HG03354 (cell line): ENCODE data around the gene SHISA5.
A peak's percentile ranks its signal among the peaks of the same experiment; 100 is the strongest.
"Not testable (repeated sequence)": the region's sequence is repeated elsewhere in the genome, so short reads cannot be mapped to it uniquely, and the experiment has no call there.

Experiments used
- ATAC-seq: cut with Tn5 transposase; IDR thresholded peaks from one replicate; pipeline ENCODE4 v1.9.1; 2021; ENCODE audit warnings: mild to moderate bottlenecking; ENCODE audit not compliant: unreplicated experiment, poor library complexity, severe bottlenecking

The SHISA5 gene

DNA sequence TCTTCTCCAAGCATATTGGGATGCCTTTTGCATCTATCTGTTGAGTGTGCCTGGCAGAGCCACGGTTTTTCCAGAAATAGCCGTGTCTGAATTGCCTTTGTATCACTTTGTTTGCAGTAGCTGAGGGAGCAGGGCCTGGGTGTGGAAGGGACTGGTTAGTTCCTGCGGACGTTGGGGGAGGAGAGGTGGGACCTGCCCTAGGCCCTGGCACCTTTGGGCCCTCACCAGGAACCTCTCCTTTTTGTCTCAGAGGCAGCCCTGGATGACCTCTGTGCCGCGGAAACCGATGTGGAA, 38.8 kb downstream of the SHISA5 start:
- no peak for ATAC-seq

DNA sequence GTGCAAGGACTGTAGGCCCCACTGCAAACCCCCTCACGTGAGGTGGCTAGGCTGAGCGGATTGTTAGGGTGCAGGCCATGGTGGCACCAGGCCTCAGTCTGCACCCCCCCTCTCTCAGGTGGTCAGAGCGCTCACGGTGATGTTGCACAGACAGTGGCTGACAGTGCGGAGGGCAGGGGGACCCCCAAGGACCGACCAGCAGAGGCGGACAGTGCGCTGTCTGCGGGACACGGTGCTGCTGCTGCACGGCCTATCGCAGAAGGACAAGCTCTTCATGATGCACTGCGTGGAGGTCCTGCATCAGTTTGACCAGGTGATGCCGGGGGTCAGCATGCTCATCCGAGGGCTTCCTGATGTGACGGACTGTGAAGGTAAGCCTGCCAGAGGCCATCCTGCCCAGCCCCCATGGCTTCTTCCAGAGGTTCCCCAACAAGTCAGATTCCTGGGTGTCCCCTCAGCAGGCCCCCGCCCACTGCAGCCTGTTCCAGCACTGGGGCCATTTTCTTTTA, 39.2 kb downstream of the SHISA5 start:
- ATAC-seq, result no peak

DNA sequence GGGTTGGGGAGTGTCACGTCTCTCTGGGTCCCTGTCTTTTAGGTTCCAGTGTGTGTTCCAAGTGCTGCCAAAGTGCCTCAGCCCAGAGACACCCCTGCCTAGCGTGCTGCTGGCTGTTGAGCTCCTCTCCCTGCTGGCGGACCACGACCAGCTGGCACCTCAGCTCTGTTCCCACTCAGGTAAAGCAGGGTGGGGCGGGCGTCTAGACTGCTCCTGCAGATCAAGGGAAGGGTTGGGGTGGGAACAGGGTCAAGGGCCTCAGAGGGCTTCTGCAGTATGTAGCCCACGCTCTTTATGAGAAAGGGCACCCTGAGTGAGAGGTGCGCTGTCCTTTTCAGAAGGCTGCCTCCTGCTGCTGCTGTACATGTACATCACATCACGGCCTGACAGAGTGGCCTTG, 40.3 kb downstream of the SHISA5 start:
- no peak for ATAC-seq

DNA sequence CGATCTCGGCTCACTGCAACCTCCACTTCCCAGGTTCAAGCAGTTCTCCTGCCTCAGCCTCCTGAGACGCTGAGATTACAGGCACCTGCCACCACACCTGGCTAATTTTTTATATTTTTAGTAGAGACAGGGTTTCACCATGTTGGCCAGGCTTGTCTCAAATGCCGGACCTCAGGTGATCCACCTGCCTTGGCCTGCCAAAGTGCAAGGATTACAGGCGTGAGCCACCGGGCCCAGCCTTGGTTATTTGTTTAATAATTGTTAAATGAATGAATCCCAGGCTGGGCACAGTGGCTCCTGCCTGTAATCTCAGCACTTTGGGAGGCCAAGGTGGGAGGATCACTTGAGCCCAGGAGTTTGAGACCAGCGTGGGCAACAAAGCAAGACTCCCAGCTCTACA, 42.2 kb downstream of the SHISA5 start:
- not testable (repeated sequence) for ATAC-seq

DNA sequence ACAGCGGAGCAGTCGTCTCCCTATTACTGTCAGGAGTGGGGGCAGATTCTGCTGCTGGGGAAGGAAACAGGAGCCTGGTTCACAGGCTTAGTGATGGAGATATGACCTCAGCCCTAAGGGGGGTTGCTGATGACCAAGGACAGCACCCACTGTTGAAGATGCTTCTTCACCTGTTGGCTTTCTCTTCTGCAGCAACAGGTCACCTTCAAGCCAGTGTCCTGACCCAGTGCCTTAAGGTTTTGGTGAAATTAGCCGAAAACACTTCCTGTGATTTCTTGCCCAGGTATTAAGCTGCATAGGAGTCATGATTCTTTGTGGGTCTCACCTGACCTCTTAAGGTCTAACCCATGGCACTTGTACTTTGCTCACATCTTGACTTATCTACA, 43.5 kb downstream of the SHISA5 start:
- ATAC-seq, result no peak

DNA sequence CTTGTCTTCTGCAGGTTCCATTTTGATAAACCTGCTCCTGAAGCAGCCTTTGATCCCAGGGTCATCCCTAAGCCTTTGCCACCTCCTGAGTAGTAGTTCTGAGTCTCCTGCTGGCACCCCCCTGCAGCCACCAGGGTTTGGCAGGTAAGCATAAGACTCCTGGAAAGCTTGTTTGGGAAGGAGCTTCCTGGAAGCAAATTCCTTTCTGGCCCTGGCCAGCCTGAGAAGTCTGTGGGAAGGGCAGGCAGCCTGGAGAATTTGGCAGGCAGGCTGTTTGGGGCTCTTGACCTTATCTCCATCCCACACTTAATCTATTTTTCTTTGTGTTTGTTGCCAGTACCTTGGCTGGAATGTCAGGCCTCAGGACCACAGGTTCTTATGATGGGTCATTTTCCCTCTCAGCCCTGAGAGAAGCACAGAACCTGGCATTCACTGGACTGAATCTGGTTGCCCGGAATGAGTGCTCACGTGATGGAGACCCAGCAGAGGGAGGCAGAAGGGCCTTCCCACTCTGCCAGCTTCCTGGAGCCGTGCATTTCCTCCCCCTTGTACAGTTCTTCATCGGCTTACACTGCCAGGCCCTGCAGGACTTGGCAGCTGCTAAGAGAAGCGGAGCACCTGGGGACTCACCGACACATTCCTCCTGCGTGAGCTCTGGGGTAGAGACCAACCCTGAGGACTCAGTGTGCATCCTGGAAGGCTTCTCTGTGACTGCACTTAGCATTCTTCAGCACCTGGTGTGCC, 44.0 kb downstream of the SHISA5 start:
- no peak for ATAC-seq

DNA sequence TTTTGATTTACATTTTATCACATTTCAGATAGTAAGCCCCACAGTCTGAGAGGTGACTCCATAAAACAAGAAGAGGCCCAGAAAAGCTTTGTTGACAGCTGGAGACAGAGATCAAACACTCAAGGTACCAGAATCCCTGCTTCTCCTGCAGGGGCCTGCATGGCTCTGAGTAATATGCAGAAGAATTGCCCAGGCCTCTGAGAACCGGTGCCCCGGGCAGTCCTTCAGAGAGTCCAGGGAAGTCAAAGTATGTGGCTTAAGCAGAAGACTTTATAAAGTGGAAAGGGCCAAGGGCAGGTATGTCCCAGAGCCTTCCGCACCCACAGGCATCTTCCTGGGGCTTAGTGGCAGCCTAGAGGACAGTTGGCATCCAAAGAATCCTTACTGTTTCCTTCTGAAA, 44.6 kb downstream of the SHISA5 start:
- ATAC-seq, result no peak

DNA sequence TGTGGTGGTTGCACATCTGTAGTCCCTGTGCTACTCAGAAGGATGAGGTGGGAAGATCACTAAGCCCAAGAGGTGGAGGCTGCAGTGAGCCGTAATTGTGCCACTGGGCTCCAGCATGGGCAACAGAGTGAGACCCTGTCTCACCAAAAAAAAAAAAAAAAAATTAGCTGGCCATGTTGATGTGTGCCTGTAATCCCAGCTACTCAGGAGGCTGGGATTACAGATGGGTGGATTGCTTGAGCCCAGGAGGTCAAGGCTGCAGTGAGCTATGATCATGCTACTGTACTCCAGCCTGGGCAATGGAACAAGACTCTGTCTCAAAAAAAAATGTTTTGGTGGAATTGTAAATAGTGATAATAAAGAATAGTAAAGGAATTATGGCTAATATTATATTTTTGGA, 47.5 kb downstream of the SHISA5 start:
- no peak for ATAC-seq

DNA sequence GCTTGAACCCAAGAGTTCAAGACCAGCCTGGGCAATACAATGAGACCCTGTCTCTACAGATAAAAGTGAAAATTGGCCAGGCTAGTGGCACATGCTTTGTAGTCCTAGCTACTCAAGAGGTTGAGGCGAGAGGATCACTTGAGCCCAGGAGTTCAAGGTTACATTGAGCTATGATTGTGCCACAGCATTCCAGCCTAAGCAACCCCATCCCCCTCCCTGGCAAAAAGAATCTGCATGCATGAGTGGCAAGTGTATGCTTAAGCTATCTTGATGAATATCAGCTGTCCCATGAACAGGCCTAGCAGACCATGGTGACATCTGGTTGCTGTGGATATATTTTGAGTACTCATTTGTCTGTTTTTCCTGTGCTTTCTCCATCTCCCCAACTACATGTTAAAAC, 52.7 kb downstream of the SHISA5 start:
- no peak for ATAC-seq

DNA sequence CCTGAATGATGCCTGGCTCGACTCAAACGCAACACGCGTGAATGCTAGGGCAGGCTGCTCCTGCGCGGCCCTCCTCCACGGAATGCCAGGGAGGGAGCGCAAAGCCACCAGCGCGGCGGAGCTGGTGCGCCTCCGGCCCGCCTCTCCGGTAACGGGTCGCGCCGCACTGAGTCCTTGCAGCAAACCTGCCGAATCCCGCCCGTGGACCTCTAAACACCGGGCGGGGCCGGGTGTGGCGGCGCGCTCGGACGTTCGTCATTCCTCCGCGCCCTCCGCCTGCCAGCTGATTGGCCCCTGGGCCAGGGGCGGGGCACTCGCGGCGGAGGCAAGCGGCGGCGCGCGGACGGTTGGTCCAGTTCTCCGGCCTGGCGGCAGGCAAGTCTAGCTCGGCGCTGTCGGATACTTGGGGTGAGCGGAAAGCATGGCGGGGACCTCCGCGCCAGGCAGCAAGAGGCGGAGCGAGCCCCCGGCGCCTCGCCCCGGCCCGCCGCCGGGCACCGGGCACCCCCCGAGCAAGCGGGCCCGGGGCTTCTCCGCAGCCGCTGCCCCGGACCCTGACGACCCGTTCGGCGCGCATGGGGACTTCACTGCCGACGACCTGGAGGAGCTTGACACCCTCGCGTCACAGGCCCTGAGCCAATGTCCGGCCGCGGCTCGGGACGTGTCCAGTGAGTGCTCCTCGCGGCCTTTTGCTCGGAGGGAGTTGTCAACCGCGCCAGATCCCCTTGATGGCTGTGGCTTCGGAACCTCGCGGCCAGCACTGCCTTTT, 57.4 kb downstream of the SHISA5 start, which contains the start of gene ATRIP:
TSS of gene ATRIP (plus strand) at position 313 of the 769 bp plus-strand sequence. CDS start at position 422, 109 bp downstream.
- peak; percentile 86 for ATAC-seq

DNA sequence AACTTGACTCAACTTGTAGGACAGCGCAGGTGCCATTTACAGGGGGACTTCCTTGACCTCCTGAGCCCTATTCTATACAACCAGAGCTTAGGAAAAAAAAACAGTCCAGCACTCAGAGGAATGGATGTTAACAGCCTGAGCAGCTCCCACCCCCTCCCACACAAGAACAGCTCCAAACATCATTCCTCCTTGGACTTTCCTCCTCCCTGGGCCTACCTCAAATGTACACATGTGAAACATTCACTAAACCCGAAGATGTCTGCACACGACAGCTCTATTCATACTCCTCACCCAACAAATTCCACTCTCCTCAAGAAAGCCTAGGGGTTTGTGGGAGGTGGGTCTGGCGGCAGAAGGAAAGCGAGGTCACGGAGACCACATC, 57.9 kb downstream of the SHISA5 start:
- no peak for ATAC-seq

DNA sequence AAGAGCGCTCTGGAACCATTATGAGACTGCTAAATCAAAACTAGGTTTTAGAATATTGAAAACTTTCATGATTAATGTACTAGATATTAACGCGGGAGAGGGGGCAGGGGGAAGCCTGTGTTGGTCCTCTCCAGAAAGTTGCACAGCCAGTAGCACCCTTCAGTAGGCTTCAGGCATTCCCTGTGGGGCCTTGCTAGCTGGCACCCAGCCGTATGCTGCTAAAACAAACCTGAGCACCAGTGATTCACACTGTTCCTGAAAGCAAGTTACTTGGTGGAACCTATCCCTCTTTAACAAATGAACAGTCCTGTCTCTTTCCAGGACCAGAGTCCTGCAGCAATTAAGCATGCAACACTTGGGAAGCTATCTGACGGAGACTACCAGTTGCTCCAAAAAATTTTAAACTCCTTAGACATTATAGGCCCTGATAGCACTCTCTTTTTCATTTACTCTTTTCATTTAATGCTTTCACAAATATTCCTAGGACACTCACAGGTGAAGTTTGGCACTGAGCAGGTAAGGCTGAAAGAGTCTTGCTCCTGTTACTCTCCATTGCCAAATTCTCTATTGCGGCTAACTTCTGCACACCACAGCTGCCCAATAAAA, 58.6 kb downstream of the SHISA5 start:
- ATAC-seq, result no peak

DNA sequence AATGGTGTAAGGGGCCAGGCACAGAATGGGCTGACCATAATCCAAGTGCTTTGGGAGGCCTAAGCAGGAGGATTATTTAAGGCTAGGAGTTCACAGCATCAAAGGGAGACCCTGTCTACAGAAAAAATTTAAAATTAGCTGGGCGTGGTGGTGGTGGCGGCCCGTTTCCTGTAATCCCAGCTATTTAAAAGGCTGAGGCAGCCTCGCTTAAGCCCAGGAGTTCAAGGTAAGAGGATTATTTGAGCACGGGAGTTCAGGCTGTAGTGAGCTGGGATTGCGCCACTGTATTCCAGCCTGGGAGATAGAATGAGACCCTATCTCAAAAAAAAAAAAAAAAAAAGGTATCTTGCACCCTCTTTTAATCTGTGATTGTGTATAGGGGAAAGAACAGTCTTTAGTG, 62.0 kb downstream of the SHISA5 start:
- no peak for ATAC-seq

DNA sequence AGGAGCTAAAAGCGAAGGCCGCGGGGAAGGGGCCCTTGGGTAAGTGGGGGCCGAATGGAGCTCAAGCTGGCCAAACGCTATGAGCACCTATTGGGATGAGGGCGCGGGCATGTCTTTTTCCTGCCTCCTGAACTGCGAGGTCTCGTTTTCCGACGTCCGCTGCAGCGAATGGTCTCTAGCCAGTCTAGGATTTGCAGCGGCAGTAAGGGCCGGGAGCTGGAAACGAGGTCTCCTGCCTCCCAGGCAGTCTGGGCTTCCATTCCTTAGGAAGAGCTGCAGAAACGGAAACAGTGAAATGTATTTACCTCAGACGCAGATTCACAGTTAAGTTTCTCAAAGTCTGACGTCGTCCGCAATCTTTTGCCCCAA, 63.4 kb downstream of the SHISA5 start:
- ATAC-seq, result peak; percentile 6

DNA sequence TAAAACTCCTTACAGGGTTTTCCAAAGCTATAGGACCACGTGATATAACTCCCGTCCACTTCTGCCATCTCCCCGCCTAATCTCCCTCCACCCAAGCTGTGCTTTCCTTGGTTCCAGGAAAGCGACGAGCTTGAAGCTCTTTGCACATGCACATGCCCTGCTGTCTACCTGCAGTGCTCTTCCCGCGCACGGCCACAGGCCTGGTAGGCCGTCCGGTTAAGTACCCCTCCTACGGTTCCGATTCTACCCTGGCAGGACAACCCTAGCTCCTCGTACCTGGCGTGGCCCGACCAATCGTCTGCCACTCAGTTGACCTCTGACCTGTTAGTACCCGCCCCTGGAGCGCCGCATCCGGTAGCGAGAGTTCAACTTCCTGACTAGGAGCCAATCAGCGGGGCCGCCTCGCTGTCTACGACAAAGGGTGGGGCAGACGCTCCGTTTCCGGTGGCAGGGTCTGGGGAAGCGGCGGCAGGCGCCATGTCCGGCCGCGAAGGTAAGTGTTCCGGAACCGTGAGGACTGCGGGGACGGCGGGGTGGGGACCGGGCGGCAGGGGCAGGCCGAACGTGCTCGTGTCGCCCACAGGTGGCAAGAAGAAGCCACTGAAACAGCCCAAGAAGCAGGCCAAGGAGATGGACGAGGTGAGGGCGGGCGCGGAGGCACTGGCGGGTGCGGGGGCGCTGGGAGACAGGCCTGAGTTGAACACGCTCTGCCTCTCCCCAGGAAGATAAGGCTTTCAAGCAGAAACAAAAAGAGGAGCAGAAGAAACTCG, 64.0 kb downstream of the SHISA5 start, which contains the start of the genes CCDC51 and TMA7:
TSS of gene CCDC51 (minus strand) at position 300 of the 770 bp plus-strand sequence. CDS start 4,991 bp downstream, outside the sequence.
TSS of gene TMA7 (plus strand) at position 438 of the 770 bp plus-strand sequence. CDS start at position 478, 40 bp downstream.
- ATAC-seq, result peak; percentile 96

DNA sequence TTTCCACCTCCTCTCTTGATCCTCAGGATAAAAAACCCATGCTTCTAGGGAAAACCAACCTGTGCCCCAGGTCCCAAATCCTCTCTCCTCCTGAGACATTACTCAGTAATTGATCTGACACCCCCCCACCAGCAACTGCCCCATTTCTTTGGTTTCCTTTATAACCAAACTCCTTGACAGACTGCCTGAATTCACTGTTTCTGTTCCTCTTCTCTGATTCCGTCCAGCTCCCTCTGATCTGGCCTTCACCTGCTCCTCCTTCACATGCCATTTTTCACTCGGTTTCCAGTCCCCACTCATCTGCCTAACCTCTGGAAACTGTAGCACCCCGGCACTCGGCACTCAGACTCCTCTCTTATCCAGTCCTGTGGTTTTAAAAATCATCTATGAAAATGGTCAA, 66.2 kb downstream of the SHISA5 start:
- ATAC-seq, result no peak

DNA sequence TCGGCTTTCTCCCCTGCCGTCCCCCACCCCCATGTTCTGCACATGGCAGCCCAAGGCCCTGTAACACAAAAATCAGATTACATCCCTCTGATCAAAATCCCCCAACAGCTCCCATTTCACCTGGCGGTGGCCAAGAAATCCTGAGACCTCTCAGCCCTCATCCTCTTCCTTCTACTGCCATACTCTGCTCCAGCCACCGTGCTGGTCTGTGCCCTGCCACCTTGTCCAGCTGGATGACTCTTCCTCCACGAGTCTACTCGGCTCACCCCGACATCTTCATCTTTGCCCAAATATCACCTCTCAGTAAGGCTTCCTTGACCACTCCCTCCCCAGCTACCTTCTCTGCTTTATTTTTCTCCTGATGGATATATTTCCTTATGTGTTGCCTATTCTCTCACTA, 67.1 kb downstream of the SHISA5 start:
- ATAC-seq, result no peak

DNA sequence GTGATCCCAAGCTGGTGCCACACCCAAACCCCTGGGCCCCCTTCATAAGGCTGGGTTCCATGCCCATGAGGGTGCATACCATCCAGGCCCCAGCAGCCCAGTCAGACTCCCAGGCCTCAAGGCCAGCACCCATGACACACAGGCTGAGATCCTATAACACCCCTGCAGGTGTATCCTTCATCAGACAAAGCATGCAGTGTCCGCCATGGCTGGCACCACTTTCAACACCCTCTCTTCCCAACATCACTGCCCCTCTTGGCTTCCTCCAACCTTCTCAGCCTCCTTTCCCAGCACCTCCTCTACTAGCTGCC, 67.5 kb downstream of the SHISA5 start:
- no peak for ATAC-seq

DNA sequence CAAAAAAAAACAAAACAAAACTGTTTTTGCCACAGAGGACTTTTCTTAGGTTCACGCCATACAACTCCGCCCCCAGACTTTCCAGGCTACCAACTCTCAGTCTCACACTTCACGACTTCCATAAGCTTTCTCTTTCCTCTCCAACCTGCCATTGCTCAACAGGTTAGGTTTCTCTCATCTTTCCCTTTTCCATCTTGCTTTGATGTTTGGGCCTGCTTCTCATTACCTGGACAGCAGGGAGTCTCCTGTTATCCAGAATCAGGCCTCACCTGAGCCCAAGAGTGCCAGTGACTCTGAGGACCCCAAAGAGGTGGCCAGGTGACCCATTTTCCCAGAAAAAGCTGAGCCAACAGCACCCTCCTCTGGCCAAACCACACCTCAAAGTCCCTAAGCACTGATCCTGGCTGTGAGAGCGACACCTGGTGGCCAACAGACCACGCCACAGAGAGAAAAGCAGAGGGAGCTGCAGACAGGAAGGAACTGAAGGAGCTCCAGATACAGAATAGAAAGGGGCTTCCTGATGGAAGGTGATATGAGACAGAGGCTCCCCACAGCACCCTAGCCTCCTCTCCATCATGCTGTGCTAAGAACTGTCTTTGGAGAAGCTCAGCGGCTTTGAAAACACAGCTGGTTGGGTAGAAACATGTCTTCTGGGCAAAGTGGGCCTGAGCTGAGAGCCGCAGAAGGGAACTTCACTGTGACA, 68.0 kb downstream of the SHISA5 start:
- ATAC-seq, result no peak

DNA sequence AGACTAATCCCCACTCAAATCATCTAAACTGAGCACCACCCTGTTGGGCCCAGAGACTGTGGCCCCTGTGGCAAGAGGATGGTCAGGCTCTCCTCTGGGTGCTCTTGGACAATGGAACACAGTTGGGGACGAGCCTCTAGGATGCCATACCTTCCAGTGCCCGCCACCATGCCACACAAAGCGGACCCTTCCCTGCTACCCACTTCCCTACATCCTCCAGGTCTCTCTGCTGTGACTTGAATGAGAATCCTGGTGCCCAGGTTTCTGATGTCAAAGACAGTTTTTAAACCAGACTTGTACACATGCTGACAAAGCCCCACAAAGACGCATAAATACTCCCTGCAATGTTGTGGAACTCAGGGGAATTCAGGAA, 68.8 kb downstream of the SHISA5 start:
- ATAC-seq, result no peak
